Stimulated activated CD4-positive, alpha-beta T cell treated with anti-CD3 and anti-CD28 coated beads, Interleukin-2, amount 100 ng/mL, for 48 hours (primary cell): ENCODE data around the gene TMEM186.
"Not testable (repeated sequence)": the region's sequence is repeated elsewhere in the genome, so short reads cannot be mapped to it uniquely, and the experiment has no call there.

Source experiments
- DNase-seq, 2 donors: peaks; one replicate each; pipeline ENCODE4 v3.0.0-alpha.2; 2020

TMEM186 gene

DNA sequence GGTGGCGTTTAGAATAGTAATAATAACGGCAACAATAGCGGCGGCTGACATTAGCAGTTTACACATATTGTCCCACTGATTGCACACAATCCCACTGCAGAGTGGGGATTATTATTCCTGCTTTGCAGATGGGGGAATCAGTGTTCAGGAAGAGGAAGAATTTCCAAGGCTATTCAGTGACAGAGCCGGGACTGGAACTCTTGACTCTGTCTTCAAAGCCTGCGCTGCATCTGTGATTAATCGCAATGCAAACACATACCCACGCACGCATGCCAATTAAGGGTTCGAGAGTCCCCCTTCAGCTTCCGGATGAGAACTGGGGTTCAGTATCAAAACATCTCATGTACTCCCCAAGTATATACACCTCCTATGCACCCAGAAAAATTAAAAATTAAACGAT, 29.2 kb downstream of the TMEM186 start:
- DNase-seq = no peak

DNA sequence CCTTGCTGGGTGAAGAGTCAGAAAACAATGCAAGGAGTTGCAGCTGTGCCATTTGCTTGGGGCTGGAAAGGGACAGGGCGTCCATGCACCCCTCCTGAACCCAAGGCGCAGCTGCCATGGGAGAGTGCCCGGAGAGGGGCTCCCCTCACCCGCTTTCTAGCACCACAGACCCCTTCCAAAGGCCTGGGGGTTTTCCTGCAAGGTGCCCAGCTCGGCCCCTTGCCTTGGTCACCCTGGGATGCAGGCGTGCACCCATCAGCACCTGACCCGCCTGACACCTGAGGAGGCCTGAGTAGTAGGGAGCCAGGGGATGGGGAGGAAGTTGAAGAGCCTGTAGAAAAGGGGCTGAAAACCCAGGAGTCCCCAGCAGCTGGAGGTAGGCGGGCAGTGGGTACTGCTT, 30.3 kb downstream of the TMEM186 start:
- DNase-seq = no peak

DNA sequence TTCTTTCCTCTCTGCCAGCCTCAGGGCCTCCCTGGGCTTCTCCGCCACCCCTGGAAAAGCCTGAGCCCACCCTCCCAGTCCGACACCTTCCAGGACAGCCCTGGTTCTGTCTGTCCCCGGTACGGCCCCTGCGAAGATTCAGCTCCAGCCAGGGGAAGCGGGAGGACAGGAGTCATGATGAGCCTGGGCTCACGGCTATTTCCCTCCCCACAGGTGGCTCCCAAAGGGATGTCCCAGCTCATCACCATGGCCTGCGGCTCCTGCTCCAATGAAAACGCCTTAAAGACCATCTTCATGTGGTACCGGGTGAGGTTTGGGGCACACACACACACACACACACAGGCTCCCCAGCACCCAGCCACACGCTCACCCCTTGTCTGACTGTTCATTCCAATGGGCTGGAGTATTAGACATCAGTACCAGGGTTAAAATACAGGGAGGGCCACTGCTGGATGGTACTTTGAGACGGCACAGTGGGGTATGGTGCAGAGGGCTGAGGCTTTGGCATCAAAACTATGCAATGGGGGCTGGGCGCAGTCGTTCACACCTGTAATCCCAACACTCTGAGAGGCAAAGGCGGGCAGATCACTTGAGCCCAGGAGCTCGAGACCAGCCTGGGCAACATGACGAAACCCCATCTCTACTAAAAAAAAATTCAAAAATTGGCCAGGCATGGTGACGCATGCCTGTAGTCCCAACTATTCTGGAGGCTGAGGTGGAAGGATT, 32.8 kb downstream of the TMEM186 start:
- DNase-seq = no peak

DNA sequence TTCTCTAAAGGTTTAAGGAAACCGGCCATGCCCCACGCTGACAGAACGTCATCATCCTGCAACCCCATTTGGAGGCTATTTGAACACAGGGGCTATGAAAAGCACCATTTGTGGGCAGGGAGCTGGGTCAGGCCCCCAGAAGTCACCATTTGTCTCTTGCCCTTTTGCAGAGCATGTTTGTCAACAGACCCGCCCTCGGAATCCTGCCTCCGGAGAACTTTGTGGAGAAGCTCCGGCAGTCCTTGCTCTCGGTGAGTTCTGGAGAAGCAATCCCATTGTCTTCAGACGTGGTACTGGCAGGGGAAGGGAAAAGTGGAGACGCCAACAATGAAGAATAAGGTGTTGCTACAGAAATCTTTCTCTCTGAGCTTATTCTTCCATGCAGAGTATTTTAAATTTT, 33.5 kb downstream of the TMEM186 start:
- DNase-seq = no peak

DNA sequence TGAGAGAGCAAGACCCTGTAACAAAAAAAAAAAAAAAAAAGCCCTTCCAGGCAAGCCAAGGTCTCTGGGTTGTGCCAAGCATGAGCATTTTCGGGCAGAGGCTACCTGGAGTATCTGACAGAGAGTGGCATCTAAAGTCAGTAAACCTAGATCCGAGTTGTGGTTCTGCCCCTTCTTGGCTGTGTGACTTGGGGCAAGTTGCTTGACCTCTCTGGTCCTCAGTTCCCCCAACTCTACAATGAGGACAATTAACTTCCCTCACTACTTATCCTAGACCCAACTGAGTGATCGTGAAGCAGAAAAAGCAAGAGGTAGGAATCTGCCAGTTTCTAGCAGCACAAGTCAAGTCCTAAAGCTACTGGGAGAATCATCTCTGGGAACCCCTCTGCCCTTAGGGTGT, 34.4 kb downstream of the TMEM186 start:
- DNase-seq = no peak

DNA sequence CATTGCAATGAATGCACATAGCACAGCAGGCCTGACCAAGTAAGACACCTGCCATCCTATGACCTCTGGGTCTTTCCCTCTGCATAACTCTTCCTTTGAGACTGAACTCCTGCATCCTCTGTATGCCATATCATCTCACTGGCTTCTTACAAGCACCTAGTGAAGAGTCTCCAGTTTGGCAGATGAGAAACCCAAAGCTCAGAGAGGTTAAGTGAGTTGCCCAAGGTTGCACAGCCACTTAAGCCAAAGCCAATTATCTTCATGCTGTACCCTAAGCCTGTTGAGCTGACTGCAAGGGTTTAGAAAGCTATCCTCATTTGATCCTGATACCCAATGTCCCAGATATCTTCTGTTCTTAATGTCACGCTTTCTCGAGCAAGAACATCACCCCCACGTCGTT, 35.2 kb downstream of the TMEM186 start:
- DNase-seq = no peak

DNA sequence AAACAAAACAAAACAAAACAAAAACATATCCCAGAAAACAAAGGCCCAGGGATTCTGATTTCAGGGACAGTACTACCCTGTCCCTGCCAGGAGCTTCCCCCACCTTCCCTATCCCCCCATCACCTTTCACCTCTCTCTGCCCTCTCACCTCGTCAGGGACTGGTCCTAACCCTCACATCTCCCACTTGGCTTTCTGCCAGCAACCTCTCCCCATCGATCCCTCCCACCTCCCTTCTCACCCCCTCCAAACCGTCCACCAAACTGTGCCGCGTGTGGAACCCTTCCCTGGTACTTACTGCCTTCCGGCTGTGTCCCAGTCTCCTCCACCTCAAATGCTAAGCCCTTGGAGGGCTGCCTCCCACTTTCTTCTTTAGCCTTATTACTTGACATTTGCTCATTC, 36.4 kb downstream of the TMEM186 start:
- DNase-seq = no peak

DNA sequence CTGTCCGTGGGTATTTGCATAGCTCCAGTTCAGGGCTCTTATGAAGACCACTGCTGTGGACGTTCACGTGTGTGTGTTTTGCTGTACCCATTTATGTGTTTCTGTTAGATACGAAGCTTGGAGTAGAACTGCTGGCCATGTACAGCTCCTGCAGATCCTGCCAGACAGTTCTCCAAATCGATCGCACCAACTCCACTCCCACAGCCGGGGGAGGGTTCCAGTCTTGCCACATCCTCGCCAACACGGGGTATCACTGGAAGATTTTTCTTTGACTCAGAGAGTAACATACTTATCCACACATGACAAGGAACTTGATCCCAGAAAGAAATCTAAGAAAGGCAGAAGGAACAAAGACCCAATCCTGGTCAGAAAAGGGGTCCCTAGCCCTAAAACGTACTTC, 37.4 kb downstream of the TMEM186 start:
- DNase-seq = no peak

DNA sequence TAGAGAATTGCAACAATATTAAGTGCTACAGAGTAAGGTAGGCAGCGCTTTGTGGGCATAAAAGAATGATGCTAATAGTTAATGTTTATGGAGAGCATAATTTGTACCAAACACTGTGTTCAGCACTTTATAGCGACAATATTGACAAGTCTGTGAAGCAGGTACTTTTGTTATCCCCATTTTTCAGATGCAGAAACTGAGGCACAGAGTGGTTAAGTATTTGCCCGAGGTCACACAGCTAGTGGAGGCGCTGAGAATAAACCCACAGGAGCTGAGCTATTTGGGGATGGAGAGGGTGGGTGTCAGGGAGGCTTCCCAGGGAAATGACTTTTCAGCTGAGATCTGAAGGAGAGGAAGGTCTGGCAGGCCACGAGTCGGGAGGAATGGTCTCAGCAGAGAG, 39.4 kb downstream of the TMEM186 start:
- no peak for DNase-seq

DNA sequence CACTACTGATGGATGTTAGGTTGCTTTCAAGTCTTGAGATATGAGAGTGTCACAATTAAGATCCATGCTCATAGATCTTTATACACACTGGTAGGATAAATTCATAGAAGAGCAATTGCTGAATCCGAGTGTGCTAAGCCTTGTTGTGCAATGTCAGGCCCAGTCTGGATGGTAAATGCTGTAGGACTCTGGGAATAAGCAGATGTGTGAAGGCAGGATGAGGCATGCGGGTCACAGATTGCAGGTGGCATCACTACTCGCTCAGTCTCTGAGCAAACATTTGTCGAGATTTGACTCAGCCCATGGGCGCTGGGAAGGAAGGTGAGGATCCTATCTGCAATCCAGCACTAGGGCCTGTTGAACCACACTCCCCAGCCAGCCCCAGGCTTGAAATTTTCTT, 40.7 kb downstream of the TMEM186 start:
- no peak for DNase-seq

DNA sequence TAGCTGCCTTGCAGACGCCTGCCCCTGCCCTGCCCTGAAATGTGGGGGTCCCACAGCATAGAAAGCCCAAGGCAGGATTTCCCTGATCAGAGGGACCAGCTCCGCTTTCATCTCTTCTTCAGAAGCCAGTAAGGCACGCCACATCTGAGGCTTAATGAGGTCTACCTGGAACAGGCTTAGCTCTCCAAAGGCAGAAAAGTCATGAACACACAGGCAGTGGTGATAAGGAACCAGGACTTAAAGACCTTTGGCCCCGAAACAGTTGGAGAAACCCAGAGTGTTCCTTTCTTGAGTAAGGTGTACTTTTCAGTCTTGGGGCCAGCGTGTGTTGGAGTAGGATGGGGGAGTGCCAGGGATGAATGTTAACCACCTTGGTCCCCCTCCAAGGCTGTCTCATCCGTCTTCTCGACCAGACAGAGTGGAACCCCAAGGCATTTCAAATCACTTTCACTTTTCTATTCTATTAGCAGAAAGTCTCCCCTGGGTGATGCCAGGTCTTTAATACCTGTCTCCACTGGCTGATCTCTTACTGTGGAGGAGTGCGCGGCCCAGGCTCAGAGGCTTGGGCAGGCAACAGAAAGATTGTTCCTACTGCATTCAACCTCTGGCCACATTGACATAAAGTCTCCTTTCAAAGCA, 43.9 kb downstream of the TMEM186 start:
- no peak for DNase-seq

DNA sequence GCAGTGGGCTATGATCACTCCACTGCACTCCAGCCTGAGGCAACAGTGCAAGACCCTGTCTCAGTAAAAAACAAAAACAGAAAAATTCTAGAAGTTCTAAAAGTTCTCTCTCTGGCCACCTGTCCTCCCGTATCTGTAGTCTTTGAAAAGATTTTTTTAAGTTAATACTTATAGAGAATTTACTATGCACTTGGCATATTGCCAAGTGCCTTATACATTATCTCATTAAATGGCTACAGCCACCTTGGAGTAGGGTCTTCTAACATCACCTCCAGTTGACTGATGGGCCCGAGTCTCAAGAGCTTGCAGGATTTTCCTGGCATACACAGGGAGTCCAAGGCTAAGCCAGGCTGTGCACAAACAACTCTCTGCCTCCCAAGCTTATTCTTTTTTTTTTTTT, 44.7 kb downstream of the TMEM186 start:
- DNase-seq = no peak

DNA sequence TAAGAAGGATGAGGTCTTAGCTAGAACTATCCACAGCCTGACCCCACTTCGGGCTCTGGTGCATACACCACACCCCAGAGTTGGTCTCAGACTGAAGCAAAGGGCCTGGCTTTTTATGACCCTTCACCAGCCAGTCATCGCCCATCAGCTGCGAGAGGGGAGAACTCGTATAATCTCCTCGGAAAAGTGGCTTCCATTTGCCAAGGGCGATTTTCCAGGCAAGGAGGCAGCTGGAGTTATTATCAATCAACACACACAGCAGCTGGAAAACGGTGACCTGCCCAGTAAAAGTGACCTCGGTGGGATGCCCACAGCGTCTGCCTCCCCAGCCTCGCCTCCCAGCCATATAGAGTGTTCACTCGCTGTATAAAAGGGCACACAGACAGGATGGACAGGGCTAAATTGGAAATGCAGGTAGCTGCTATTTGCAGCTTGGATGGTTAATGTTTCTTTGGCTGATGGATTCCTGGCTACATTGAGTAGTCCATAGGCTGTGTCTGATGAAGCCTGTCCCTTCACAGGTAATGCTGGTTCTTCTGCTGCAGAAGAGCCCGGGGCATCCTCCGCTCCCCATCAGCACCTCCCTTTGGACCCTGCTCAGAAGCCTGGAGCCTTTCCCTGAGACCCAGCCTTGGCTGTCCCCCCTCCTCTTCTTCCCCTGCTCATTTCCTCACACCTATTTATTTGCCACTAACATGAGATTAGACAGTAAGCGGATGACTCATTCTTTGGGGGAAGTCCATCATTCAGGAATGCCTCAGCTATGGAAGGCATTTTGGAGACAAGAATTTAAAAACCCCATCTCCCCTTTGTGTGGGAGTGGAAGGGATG, 45.7 kb downstream of the TMEM186 start:
- no peak for DNase-seq

DNA sequence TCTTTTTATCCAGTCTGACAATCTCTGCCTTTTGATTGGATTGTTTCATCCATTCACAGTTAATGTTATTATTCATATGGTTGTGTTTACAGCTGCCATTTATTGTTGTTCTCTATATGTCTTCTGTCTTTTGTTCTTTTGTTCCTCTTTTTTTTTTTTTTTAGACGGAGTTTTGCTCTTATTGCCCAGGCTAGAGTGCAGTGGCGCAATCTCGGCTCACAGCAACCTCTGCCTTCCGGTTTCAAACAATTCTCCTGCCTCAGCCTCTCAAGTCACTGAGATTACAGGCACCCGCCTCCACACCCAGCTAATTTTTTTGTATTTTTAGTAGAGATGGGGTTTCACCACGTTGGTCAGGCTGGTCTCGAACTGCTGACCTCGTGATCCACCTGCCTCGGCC, 48.5 kb downstream of the TMEM186 start:
- DNase-seq = not testable (repeated sequence)
